B cell (primary cell): ENCODE data around the gene GPR45. TPM values are rescaled to one million over a fixed set of nuclear protein-coding genes. Genes with fewer than 3 reads are reported as not detected.

Experiments
- ATAC-seq: fragments of 200-7000 bp; cut with Tn5 transposase; one replicate; pipeline ENCODE4 v1.10.0; 2021; ENCODE audit warnings: low read depth, mild to moderate bottlenecking, moderate number of reproducible peaks, moderate library complexity
- CTCF ChIA-PET: fragments of 350-600 bp; sonication (Branson Sonifier 250); formaldehyde crosslinking; loops from one replicate; lab custom pipeline; 2021; ENCODE audit warnings: antibody characterized with exemption, inconsistent platforms; lab: Charles Lee
- POLR2A ChIA-PET: fragments of 350-600 bp; sonication (Branson Sonifier 250); formaldehyde crosslinking; loops from one replicate; lab custom pipeline; 2021; ENCODE audit warnings: antibody characterized with exemption; lab: Charles Lee
- DNase-seq: peaks from one replicate; pipeline ENCODE4 v3.0.0; 2013
- H2AFZ ChIP-seq: 2 replicates; pipeline ENCODE4 v1.6.1; 2012; ENCODE audit warnings: mild to moderate bottlenecking, low read depth, low read length; ENCODE audit not compliant: insufficient read depth, poor library complexity, severe bottlenecking
- H3K27ac ChIP-seq, 2 donors: 1 replicate in 1 of 2; 2 replicates in 1 of 2; pipeline ENCODE4 v1.5.1; 2012 to 2013; ENCODE audit warnings: low read length in 2 of 2, mild to moderate bottlenecking in 2 of 2, moderate library complexity in 1 of 2
- H3K27me3 ChIP-seq, 4 experiments: fragments of 200-600 bp in 1 of 4; sonication (generic) in 1 of 4; replicated peaks in 1 of 4; 1 replicate in 2 of 4; 2 replicates in 2 of 4; pipeline versions ENCODE4 v1.6.1 to v1.7.0; 2013 to 2016; ENCODE audit warnings: low read length in 3 of 4, mild to moderate bottlenecking in 2 of 4, mixed read lengths in 1 of 4, moderate library complexity in 1 of 4; ENCODE audit not compliant: insufficient read depth in 4 of 4, control insufficient read depth in 3 of 4; ENCODE audit errors: control extremely low read depth in 1 of 4
- H3K36me3 ChIP-seq, 2 experiments: replicated peaks in 1 of 2; 1 replicate in 1 of 2; 2 replicates in 1 of 2; pipeline versions ENCODE4 v1.6.1 to v1.7.1; 2013; ENCODE audit warnings: low read length in 1 of 2; ENCODE audit not compliant: insufficient read depth in 2 of 2, control insufficient read depth in 1 of 2; ENCODE audit errors: control extremely low read depth in 1 of 2, extremely low read depth in 1 of 2
- H3K4me1 ChIP-seq, 2 donors: fragments of 200-600 bp in 1 of 2; sonication (generic) in 1 of 2; 1 replicate in 1 of 2; 2 replicates in 1 of 2; pipeline versions ENCODE4 v1.5.1 to v1.6.1; 2013 to 2017; ENCODE audit warnings: low read length in 2 of 2; ENCODE audit not compliant: control insufficient read depth in 2 of 2, insufficient read depth in 2 of 2
- H3K4me2 ChIP-seq: replicated peaks from 2 replicates; pipeline ENCODE3; 2012; ENCODE audit warnings: mild to moderate bottlenecking, low read depth, low read length; ENCODE audit not compliant: poor library complexity, severe bottlenecking
- H3K4me3 ChIP-seq, 5 experiments: fragments of 200-600 bp in 1 of 5; sonication (generic) in 1 of 5; 1 replicate in 3 of 5; 2 replicates in 2 of 5; pipeline versions ENCODE4 v1.5.1 to v1.7.0; 2011 to 2016; ENCODE audit warnings: low read length in 4 of 5, mild to moderate bottlenecking in 4 of 5, low read depth in 2 of 5, control low read depth in 1 of 5, moderate library complexity in 1 of 5; ENCODE audit not compliant: insufficient read depth in 1 of 5; ENCODE audit errors: control extremely low read depth in 1 of 5, extremely low read depth in 1 of 5
- H3K79me2 ChIP-seq: fragments of 200-600 bp; sonication (generic); one replicate; pipeline ENCODE4 v1.6.0; 2016; ENCODE audit warnings: low read length; ENCODE audit not compliant: control insufficient read depth, insufficient read depth
- H3K9ac ChIP-seq: fragments of 200-600 bp; sonication (generic); 2 replicates; pipeline ENCODE4 v1.6.1; 2017; ENCODE audit warnings: mild to moderate bottlenecking, low read length, moderate library complexity
- H3K9me3 ChIP-seq, 3 donors: one replicate each; pipeline versions ENCODE4 v1.6.1 to v1.7.1; 2013; ENCODE audit warnings: low read length in 2 of 3; ENCODE audit not compliant: control insufficient read depth in 2 of 3, insufficient read depth in 1 of 3; ENCODE audit errors: control extremely low read depth in 1 of 3
- H4K20me1 ChIP-seq: 2 replicates; pipeline ENCODE4 v1.6.0; 2012; ENCODE audit warnings: mild to moderate bottlenecking, low read length; ENCODE audit not compliant: insufficient read depth, control insufficient read depth, poor library complexity, severe bottlenecking
- H3K27ac Mint-ChIP-seq: one replicate; pipeline ENCODE4 v1.8.0; 2021; ENCODE audit warnings: mixed read lengths
- H3K27me3 Mint-ChIP-seq: one replicate; pipeline ENCODE4 v1.8.0; 2021; ENCODE audit warnings: mixed read lengths
- H3K4me1 Mint-ChIP-seq: one replicate; pipeline ENCODE4 v1.8.0; 2021; ENCODE audit warnings: mixed read lengths
- H3K4me3 Mint-ChIP-seq: one replicate; pipeline ENCODE4 v1.8.0; 2021; ENCODE audit warnings: mixed read lengths
- H3K9me3 Mint-ChIP-seq: one replicate; pipeline ENCODE4 v1.8.0; 2022; ENCODE audit warnings: mixed read lengths; ENCODE audit not compliant: insufficient read depth
- EZH2 ChIP-seq: IDR thresholded peaks from 2 replicates; pipeline ENCODE4 v1.6.1; 2012; ENCODE audit warnings: borderline replicate concordance, low read depth, mild to moderate bottlenecking, moderate library complexity, low read length; ENCODE audit not compliant: insufficient read depth, poor library complexity, severe bottlenecking
- WGBS: methylation state at CpG from one replicate; pipeline ENCODE4 v1.1.5; 2013; ENCODE audit warnings: missing lambda C conversion rate; ENCODE audit not compliant: insufficient coverage; 5-methylcytosine and 5-hydroxymethylcytosine counted together
- intact Hi-C: fragments of 100-400 bp; cut with micrococcal nuclease; formaldehyde crosslinking; loops from one replicate; pipeline ENCODE4 v1.10.0; 2022
- polyA plus RNA-seq: library from polyadenylated mRNA; depleted of rRNA; stranded (reverse); fragments of >200 nt; gene quantifications from 2 replicates; pipeline ENCODE4 v1.2.3, GENCODE V29; 2012
- total RNA-seq, 2 donors: library from RNA; stranded (reverse); fragments of 120-200 nt in 1 of 2; gene quantifications; 1 replicate in 1 of 2; 2 replicates in 1 of 2; pipeline versions ENCODE4 v1.2.3 to v1.2.4, GENCODE V29; 2013 to 2022
- TF ChIP-seq, protein P1 (sequence below): fragments of 200-600 bp; IDR thresholded peaks from one replicate; pipeline ENCODE4 v1.8.0; 2022; ENCODE audit warnings: antibody characterized with exemption, mild to moderate bottlenecking

GPR45 gene
- total and polyA plus RNA-seq, 2 donors (not counting 1 experiment from before 2014, with no cell fraction given), result not detected

- TF ChIP-seq, protein P1, sequence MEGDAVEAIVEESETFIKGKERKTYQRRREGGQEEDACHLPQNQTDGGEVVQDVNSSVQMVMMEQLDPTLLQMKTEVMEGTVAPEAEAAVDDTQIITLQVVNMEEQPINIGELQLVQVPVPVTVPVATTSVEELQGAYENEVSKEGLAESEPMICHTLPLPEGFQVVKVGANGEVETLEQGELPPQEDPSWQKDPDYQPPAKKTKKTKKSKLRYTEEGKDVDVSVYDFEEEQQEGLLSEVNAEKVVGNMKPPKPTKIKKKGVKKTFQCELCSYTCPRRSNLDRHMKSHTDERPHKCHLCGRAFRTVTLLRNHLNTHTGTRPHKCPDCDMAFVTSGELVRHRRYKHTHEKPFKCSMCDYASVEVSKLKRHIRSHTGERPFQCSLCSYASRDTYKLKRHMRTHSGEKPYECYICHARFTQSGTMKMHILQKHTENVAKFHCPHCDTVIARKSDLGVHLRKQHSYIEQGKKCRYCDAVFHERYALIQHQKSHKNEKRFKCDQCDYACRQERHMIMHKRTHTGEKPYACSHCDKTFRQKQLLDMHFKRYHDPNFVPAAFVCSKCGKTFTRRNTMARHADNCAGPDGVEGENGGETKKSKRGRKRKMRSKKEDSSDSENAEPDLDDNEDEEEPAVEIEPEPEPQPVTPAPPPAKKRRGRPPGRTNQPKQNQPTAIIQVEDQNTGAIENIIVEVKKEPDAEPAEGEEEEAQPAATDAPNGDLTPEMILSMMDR, result no peak
- TF ChIP-seq EZH2, result no peak
- no peaks in the 10 kb centered on the region for H4K20me1 ChIP-seq
- Mint-ChIP-seq H3K4me3 (no peak overlapping the region), H3K9me3 (no peaks in the 10 kb centered on the region), H3K4me1 (no peaks in the 10 kb centered on the region), H3K27ac (no peak overlapping the region), H3K27me3 (no peaks in the 10 kb centered on the region)
- H2AFZ ChIP-seq, result no peak overlapping the region
- H3K4me2 ChIP-seq, result no peak overlapping the region
- POLR2A ChIA-PET, result no interaction called here
- no peaks in the 10 kb centered on the region for H3K36me3 ChIP-seq
- CTCF ChIA-PET, result interaction anchor here (1.8 to 16.5 kb wide), 2 partner anchors 10 to 129 kb away, joined by 7 to 643 read pairs; no protein-coding TSS in a partner anchor
- no peaks in the 10 kb centered on the region for H3K9me3 ChIP-seq
- no CpG with 5 or more reads among the region's 3 CpGs for WGBS
- ATAC-seq (no peak), DNase-seq (no peak)
- intact Hi-C loops, result no loop called here
- H3K27me3 ChIP-seq, result no peaks in the 10 kb centered on the region
- no peak overlapping the region for H3K27ac ChIP-seq
- no peaks in the 10 kb centered on the region for H3K79me2 ChIP-seq
- no peak overlapping the region for H3K4me3 ChIP-seq
- no peak overlapping the region for H3K9ac ChIP-seq
- H3K4me1 ChIP-seq, result no peaks in the 10 kb centered on the region
Measured at GRCh38 chr2:105244451-105244850, 2.9 kb downstream of the GPR45 start.

DNA sequence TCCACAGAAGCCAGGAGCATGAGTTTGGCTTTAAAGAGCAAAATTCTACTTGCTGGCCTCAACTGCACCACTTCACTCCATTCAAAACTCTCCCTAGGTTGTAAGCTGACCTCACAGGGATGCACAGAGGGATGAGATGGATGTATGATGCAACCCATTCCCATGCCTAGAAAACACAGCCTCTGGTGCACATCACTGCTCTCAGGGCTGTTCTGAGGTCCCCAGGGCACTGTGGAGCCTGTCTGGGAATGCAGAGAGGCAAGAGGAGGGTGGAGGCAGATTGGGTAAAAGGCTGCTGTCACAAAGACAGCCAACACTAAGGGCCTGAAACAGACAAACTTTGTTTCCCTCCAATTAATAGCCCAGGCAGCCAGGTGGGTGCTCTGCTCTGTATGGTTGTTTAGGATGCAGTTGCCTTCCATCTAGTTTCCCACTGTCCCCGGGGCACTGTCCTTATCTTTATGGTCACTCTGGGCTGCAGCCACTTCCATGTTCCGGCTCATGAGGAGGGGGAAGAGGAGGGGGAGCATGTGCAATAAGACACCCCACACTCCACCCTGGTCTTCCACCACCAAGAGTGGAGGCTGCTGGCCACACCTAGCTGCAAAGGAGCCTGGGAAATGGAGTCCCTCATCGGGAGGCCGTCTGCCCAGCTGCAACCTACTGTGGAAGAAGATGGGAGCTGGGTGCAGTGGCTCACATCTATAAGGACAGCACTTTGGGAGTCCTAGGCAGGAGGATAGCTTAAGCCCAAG lies 7.0 kb downstream of the GPR45 start:
- WGBS, result 100% methylated on average over 2 of the region's 4 CpGs
- H4K20me1 ChIP-seq, result no peaks in the 10 kb centered on the region
- intact Hi-C loops, result no loop called here
- H3K9ac ChIP-seq, result no peak overlapping the region
- ChIA-PET POLR2A (no interaction called here), CTCF (interaction anchor here (0.8 kb wide), 1 partner anchor 134 kb away, joined by 3 read pairs; no protein-coding TSS in a partner anchor)
- H3K4me2 ChIP-seq, result no peak overlapping the region
- TF ChIP-seq EZH2, result no peak
- TF ChIP-seq, protein P1, result no peak
- H3K79me2 ChIP-seq, result no peaks in the 10 kb centered on the region
- Mint-ChIP-seq H3K27me3 (no peaks in the 10 kb centered on the region), H3K9me3 (no peaks in the 10 kb centered on the region), H3K4me1 (no peaks in the 10 kb centered on the region), H3K4me3 (no peak overlapping the region), H3K27ac (no peak overlapping the region)
- no peaks in the 10 kb centered on the region for H3K4me1 ChIP-seq
- H3K4me3 ChIP-seq, result no peak overlapping the region
- no peak overlapping the region for H3K27ac ChIP-seq
- no peak for DNase-seq
- no peak for ATAC-seq
- no peaks in the 10 kb centered on the region for H3K36me3 ChIP-seq
- no peaks in the 10 kb centered on the region for H3K27me3 ChIP-seq
- no peak overlapping the region for H2AFZ ChIP-seq
- H3K9me3 ChIP-seq, result no peaks in the 10 kb centered on the region
